GM12865 (cell line): ENCODE measurements around the gene PAXX.
A peak's percentile ranks its signal among the peaks of the same experiment; 100 is the strongest.
"Not testable (repeated sequence)": the region's sequence is repeated elsewhere in the genome, so short reads cannot be mapped to it uniquely, and the experiment has no call there.

ENCODE experiments used
- DNase-seq: peaks from one replicate; pipeline ENCODE4 v3.0.0; 2010; ENCODE audit warnings: low read depth
- H3K4me3 ChIP-seq: 2 replicates; pipeline ENCODE4 v1.5.1; 2011; ENCODE audit warnings: mild to moderate bottlenecking, low read depth, low read length, control low read depth
- CTCF ChIP-seq: IDR thresholded peaks from 2 replicates; pipeline ENCODE4 v1.5.1; 2011; ENCODE audit warnings: low read length, control low read depth, low read depth, inconsistent platforms; ENCODE audit not compliant: insufficient read depth; ENCODE audit errors: missing control alignments

PAXX gene

GRCh38 chr9:137032858-137033257 lies 40.6 kb downstream of the PAXX start:
- peak; percentile 62 for DNase-seq
- H3K4me3 ChIP-seq: peak overlapping the region; percentile 6
- TF ChIP-seq CTCF: no peak

- not testable (repeated sequence) for DNase-seq, H3K4me3 ChIP-seq
Observed at GRCh38 chr9:137033481-137033880, 41.3 kb downstream of the PAXX start.

GRCh38 chr9:137034039-137034708 lies 42.0 kb downstream of the PAXX start:
- no peak for TF ChIP-seq CTCF
- DNase-seq: no peak
- peak overlapping the region; percentile 1; the same call in 1 of the 2 replicates for H3K4me3 ChIP-seq

- peak overlapping the region; percentile 1; the same call in 1 of the 2 replicates for H3K4me3 ChIP-seq
- peak; percentile 94 for DNase-seq
- TF ChIP-seq CTCF: peak; percentile 96
Observed at GRCh38 chr9:137034709-137035506, 42.7 kb downstream of the PAXX start.

GRCh38 chr9:137035507-137035834 lies 43.2 kb downstream of the PAXX start:
- no peak for TF ChIP-seq CTCF
- no peak for DNase-seq
- H3K4me3 ChIP-seq: no peak overlapping the region

GRCh38 chr9:137035937-137036336 lies 43.7 kb downstream of the PAXX start:
- TF ChIP-seq CTCF: no peak
- DNase-seq: no peak
- no peak overlapping the region for H3K4me3 ChIP-seq

- H3K4me3 ChIP-seq: no peak overlapping the region
- TF ChIP-seq CTCF: no peak
- DNase-seq: no peak
Observed at GRCh38 chr9:137037035-137037434, 44.8 kb downstream of the PAXX start.
